HG02588 (cell line): ENCODE measurements around the gene SDK1.

Experiments used
- ATAC-seq: cut with Tn5 transposase; IDR thresholded peaks from one replicate; pipeline ENCODE4 v1.9.1; 2021; ENCODE audit warnings: mild to moderate bottlenecking, moderate library complexity; ENCODE audit not compliant: unreplicated experiment

Gene SDK1

GRCh38 chr7:3510101-3511020 is 209.3 kb downstream of the SDK1 start:
- peak; percentile 45 for ATAC-seq

GRCh38 chr7:3517344-3517743 is 216.3 kb downstream of the SDK1 start:
- ATAC-seq = no peak

- ATAC-seq = no peak
Measured at GRCh38 chr7:3518546-3518945, 217.5 kb downstream of the SDK1 start.

- no peak for ATAC-seq
Measured at GRCh38 chr7:3520206-3520605, 219.2 kb downstream of the SDK1 start.

- ATAC-seq = no peak
Measured at GRCh38 chr7:3527496-3528124, 226.6 kb downstream of the SDK1 start.

GRCh38 chr7:3533040-3533439 is 232.0 kb downstream of the SDK1 start:
- no peak for ATAC-seq

- ATAC-seq = no peak
Measured at GRCh38 chr7:3537210-3537875, 236.3 kb downstream of the SDK1 start.

GRCh38 chr7:3538041-3538440 is 237.0 kb downstream of the SDK1 start:
- no peak for ATAC-seq

GRCh38 chr7:3540456-3541220 is 239.6 kb downstream of the SDK1 start:
- no peak for ATAC-seq

GRCh38 chr7:3544202-3544601 is 243.2 kb downstream of the SDK1 start:
- ATAC-seq = no peak

GRCh38 chr7:3548815-3549214 is 247.8 kb downstream of the SDK1 start:
- ATAC-seq = no peak

- no peak for ATAC-seq
Measured at GRCh38 chr7:3549601-3550000, 248.5 kb downstream of the SDK1 start.

- ATAC-seq = no peak
Measured at GRCh38 chr7:3551536-3551935, 250.5 kb downstream of the SDK1 start.

- ATAC-seq = no peak
Measured at GRCh38 chr7:3552499-3552898, 251.4 kb downstream of the SDK1 start.

- ATAC-seq = no peak
Measured at GRCh38 chr7:3558400-3558799, 257.3 kb downstream of the SDK1 start.

GRCh38 chr7:3559278-3559677 is 258.2 kb downstream of the SDK1 start:
- ATAC-seq = no peak

GRCh38 chr7:3560495-3560894 is 259.4 kb downstream of the SDK1 start:
- ATAC-seq = no peak

- ATAC-seq = no peak
Measured at GRCh38 chr7:3561932-3562331, 260.9 kb downstream of the SDK1 start.

GRCh38 chr7:3564231-3564630 is 263.2 kb downstream of the SDK1 start:
- no peak for ATAC-seq

GRCh38 chr7:3568516-3568915 is 267.5 kb downstream of the SDK1 start:
- no peak for ATAC-seq

GRCh38 chr7:3569643-3570042 is 268.6 kb downstream of the SDK1 start:
- no peak for ATAC-seq
